Ascending aorta (tissue), 2 donors: ENCODE data around the gene CACFD1. TPM values are rescaled to one million over a fixed set of nuclear protein-coding genes. Genes with fewer than 3 reads are reported as not detected.
A peak's percentile ranks its signal among the peaks of the same experiment; 100 is the strongest.

Experiments
- DNase-seq, 2 donors: peaks; one replicate each; pipeline ENCODE4 v3.0.0-alpha.2; 2019; ENCODE audit warnings: low spot score in 2 of 2
- H3K27ac ChIP-seq, 2 donors: fragments of 200-600 bp; sonication (generic); one replicate each; pipeline ENCODE4 v1.5.1; 2016 to 2017; ENCODE audit warnings: mild to moderate bottlenecking in 1 of 2
- H3K27me3 ChIP-seq: fragments of 200-600 bp; sonication (generic); one replicate; pipeline ENCODE4 v1.5.1; 2017
- H3K36me3 ChIP-seq, 2 donors: fragments of 200-600 bp; sonication (generic); one replicate each; pipeline ENCODE4 v1.5.1; 2016
- H3K4me1 ChIP-seq, 2 donors: fragments of 200-600 bp; sonication (generic); one replicate each; pipeline ENCODE4 v1.5.1; 2016 to 2017; ENCODE audit warnings: mild to moderate bottlenecking in 1 of 2
- H3K4me3 ChIP-seq, 2 donors: fragments of 200-600 bp; sonication (generic); one replicate each; pipeline ENCODE4 v1.5.1; 2016 to 2017; ENCODE audit warnings: mild to moderate bottlenecking in 1 of 2
- H3K9me3 ChIP-seq, 2 donors: fragments of 200-600 bp; sonication (generic); one replicate each; pipeline ENCODE4 v1.5.1; 2016
- intact Hi-C: fragments of 100-400 bp; cut with DNase I; formaldehyde crosslinking; loops from one replicate; pipeline ENCODE4 v1.15.1; 2023
- total RNA-seq: library from RNA; depleted of rRNA; stranded (reverse); fragments of >200 nt; gene quantifications from one replicate; pipeline ENCODE4 v1.1.0, GENCODE V29; 2016
- TF ChIP-seq, protein P1 (sequence below), 3 experiments: fragments of 200-600 bp in 2 of 3; fragments of 450-650 bp in 1 of 3; sonication (generic) in 2 of 3; IDR thresholded peaks; one replicate each; pipeline ENCODE4 v1.5.1; 2016 to 2019; ENCODE audit warnings: antibody characterized with exemption in 3 of 3, mild to moderate bottlenecking in 1 of 3, moderate library complexity in 1 of 3

Gene CACFD1
- total RNA-seq, 1 donor from 2014 or later: 24.8 TPM

DNA sequence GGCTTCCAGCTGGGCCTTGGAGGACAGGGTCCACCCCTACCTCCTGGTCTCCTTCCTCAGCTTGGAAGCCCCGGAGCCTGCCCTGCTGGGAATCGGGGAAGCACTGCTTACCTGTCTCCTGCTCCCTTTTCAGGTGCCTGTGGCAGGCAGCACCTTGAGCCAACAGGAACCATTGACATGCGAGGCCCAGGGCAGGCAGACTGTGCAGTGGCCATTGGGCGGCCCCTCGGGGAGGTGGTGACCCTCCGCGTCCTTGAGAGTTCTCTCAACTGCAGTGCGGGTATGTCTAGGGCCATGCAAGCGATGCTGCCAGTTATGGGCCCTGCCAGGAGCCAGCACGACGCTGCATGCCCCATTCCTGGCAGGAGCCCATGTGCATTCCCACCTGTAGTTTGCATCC is 3.8 kb upstream of the CACFD1 start:
- intact Hi-C loops: no loop called here

DNA sequence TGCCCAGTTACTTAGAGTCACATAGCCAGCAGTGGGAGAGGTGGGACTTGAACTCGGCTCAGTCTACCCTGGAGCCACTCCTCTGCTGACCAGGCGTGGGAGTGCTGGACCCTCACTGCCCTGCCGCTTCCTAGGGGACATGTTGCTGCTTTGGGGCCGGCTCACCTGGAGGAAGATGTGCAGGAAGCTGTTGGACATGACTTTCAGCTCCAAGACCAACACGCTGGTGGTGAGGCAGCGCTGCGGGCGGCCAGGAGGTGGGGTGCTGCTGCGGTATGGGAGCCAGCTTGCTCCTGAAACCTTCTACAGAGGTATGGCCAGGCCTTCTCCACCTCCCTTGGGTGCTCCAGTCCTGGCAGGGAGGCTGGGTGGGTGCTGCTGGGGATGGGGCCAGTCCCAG is 3.4 kb upstream of the CACFD1 start:
- H3K27ac ChIP-seq: no peak overlapping the region
- H3K9me3 ChIP-seq: no peaks in the 10 kb centered on the region
- peaks cover 0 to 12% of the 10 kb centered on the region in 2 donors for H3K4me1 ChIP-seq
- TF ChIP-seq, protein P1, sequence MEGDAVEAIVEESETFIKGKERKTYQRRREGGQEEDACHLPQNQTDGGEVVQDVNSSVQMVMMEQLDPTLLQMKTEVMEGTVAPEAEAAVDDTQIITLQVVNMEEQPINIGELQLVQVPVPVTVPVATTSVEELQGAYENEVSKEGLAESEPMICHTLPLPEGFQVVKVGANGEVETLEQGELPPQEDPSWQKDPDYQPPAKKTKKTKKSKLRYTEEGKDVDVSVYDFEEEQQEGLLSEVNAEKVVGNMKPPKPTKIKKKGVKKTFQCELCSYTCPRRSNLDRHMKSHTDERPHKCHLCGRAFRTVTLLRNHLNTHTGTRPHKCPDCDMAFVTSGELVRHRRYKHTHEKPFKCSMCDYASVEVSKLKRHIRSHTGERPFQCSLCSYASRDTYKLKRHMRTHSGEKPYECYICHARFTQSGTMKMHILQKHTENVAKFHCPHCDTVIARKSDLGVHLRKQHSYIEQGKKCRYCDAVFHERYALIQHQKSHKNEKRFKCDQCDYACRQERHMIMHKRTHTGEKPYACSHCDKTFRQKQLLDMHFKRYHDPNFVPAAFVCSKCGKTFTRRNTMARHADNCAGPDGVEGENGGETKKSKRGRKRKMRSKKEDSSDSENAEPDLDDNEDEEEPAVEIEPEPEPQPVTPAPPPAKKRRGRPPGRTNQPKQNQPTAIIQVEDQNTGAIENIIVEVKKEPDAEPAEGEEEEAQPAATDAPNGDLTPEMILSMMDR (IDR thresholded peaks at IDR 0.05): no peak
- no peaks in the 10 kb centered on the region for H3K36me3 ChIP-seq
- no peak for DNase-seq
- H3K27me3 ChIP-seq: no peaks in the 10 kb centered on the region
- intact Hi-C loops: no loop called here
- H3K4me3 ChIP-seq: no peak overlapping the region

More for the DNA sequence above, 3.8 kb upstream of the CACFD1 start:
- Histone ChIP-seq H3K9me3 (no peaks in the 10 kb centered on the region), H3K27ac (no peak overlapping the region), H3K4me3 (no peak overlapping the region), H3K36me3 (no peaks in the 10 kb centered on the region), H3K27me3 (no peaks in the 10 kb centered on the region), H3K4me1 (peaks cover 0 to 10% of the 10 kb centered on the region in 2 donors)
- no peak for DNase-seq
- TF ChIP-seq, protein P1 (IDR thresholded peaks at IDR 0.05): no peak

DNA sequence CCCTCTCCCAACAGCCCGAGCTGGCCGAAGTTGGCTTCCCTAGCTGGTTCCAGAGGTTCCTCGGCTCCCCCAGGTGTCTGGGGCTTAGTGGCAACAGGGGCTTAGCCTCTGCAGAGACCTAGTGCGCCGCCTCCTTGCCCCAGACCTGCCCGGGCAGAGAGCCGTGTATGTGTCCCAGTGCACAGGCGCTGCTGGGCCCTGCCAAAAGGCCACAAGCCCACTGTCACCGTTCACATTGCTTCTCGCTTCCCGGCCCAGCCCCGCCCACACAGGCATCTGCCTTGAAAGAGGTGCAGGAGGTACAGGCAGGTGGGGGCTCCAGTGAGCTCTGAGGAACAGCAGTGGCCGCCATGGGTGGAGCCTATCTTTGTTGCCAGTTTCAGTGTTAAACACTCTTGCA is 2.5 kb upstream of the CACFD1 start:
- H3K27me3 ChIP-seq: no peaks in the 10 kb centered on the region
- no peaks in the 10 kb centered on the region for H3K9me3 ChIP-seq
- H3K4me3 ChIP-seq: no peak overlapping the region
- TF ChIP-seq, protein P1 (IDR thresholded peaks at IDR 0.05): no peak
- H3K36me3 ChIP-seq: no peaks in the 10 kb centered on the region
- DNase-seq: no peak
- H3K4me1 ChIP-seq: peaks cover 0 to 12% of the 10 kb centered on the region in 2 donors
- intact Hi-C loops: no loop called here
- no peak overlapping the region for H3K27ac ChIP-seq

DNA sequence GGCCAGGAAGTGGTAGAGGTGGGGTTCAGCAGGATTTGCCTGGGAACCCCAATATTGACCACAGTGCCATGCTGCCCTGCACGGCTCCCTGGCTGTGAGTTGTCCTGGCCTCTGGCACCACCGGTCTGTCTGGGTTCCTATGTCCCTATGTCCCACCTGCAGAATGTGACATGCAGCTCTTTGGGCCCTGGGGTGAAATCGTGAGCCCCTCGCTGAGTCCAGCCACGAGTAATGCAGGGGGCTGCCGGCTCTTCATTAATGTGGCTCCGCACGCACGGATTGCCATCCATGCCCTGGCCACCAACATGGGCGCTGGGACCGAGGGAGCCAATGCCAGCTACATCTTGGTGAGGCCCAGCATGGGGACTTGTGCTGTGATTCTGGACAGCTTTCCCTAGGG is 2.0 kb upstream of the CACFD1 start:
- Histone ChIP-seq H3K9me3 (no peaks in the 10 kb centered on the region), H3K4me1 (peaks cover 0 to 12% of the 10 kb centered on the region in 2 donors), H3K36me3 (no peaks in the 10 kb centered on the region), H3K4me3 (no peak overlapping the region), H3K27me3 (no peaks in the 10 kb centered on the region), H3K27ac (no peak overlapping the region)
- intact Hi-C loops: loop anchor here (2.0 kb wide), 1 partner anchor 39 kb away; the partner anchor contains the start of gene REXO4
- TF ChIP-seq, protein P1 (IDR thresholded peaks at IDR 0.05): no peak
- no peak for DNase-seq

DNA sequence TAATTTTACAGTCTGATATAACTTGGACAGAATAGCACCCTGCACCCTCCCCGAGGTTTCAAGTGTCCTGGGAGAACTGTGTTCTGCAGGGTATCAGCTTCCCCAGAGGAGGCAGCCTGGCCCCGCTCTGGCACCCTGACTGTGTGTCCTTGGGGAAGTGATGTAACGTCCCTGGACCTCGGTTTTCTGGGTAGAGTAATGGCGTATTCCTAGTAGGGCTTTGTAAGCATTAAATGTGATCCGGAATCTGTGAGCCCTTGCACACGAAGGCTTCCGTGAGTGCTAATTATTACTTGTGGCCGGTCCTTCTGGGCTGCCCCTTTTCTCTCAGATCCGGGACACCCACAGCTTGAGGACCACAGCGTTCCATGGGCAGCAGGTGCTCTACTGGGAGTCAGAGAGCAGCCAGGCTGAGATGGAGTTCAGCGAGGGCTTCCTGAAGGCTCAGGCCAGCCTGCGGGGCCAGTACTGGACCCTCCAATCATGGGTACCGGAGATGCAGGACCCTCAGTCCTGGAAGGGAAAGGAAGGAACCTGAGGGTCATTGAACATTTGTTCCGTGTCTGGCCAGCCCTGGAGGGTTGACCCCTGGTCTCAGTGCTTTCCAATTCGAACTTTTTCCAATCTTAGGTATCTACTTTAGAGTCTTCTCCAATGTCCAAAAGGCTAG is 1.0 kb upstream of the CACFD1 start:
- TF ChIP-seq, protein P1 (IDR thresholded peaks at IDR 0.05): no peak
- peak overlapping the region; percentile 81 to 91 for H3K27ac ChIP-seq
- peaks cover 0 to 12% of the 10 kb centered on the region in 2 donors for H3K4me1 ChIP-seq
- peak overlapping the region; percentile 63 to 90 for H3K4me3 ChIP-seq
- no peaks in the 10 kb centered on the region for H3K36me3 ChIP-seq
- intact Hi-C loops: loop anchor here (1.0 to 2.0 kb wide), 4 partner anchors 21 to 110 kb away; partner anchors contain the start of genes MED22, REXO4, RPL7A and SLC2A6
- DNase-seq: no peak
- H3K27me3 ChIP-seq: no peaks in the 10 kb centered on the region
- H3K9me3 ChIP-seq: no peaks in the 10 kb centered on the region
